ENCODE measurements around the gene OR51B6. TPM values are rescaled to one million over a fixed set of nuclear protein-coding genes. Genes with fewer than 3 reads are reported as not detected.

The OR51B6 gene
- total and polyA plus RNA-seq, 2 experiments from 2014 or later: not detected

DNA sequence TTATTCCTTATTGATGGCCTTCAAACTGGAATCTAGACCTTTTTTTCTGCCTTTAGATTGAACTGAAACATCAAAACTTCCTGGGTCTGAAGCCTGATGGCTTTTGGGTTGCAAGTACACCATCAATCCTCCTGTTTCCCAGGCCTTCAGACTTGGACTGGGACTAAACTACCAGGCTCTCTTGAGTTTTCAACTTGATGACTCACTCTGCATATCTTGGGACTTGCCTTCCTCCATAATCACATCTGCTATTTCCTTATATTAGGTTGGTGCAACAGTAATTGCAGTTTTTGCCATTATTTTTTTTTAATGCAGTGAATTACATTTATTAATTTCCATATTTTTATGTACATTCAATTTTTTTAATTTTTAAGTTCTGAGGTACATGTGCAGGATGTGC is 15.0 kb upstream of the OR51B6 start:
- H3K27me3 ChIP-seq (ENCODE audit: insufficient read depth): no peaks in the 10 kb centered on the region
- no peak overlapping the region for H2AFZ ChIP-seq
- no peaks in the 10 kb centered on the region for H3K4me1 Mint-ChIP-seq
- H3K36me3 ChIP-seq (ENCODE audit: insufficient read depth): no peaks in the 10 kb centered on the region
- no peak overlapping the region for H3K27ac Mint-ChIP-seq
- H3K9me3 Mint-ChIP-seq: no peaks in the 10 kb centered on the region; the same call in 2 of the 3 replicates
- no peak overlapping the region for H3K4me3 Mint-ChIP-seq
- no peaks in the 10 kb centered on the region for H3F3A ChIP-seq (replicated peaks; ENCODE audit: low read depth)
- H3K36me3 Mint-ChIP-seq (ENCODE audit: low read depth): no peaks in the 10 kb centered on the region
- ATAC-seq (no peak), DNase-seq (ENCODE audit: low spot score) (no peak)
- H3K4me3 ChIP-seq: no peak overlapping the region
- H3K27ac ChIP-seq (ENCODE audit: low read depth): no peak overlapping the region
- H4K20me1 ChIP-seq (replicated peaks; ENCODE audit: insufficient read depth): no peaks in the 10 kb centered on the region
- H3K79me2 ChIP-seq (replicated peaks; ENCODE audit: insufficient read depth): no peaks in the 10 kb centered on the region
- H3K4me1 ChIP-seq (ENCODE audit: insufficient read depth): no peaks in the 10 kb centered on the region
- no peak overlapping the region for H3K4me2 ChIP-seq
- no peaks in the 10 kb centered on the region for H3K27me3 Mint-ChIP-seq (ENCODE audit: insufficient read depth, low read depth, poor library complexity)
- H3K9me2 ChIP-seq (ENCODE audit: insufficient read depth): peaks cover 6% of the 10 kb centered on the region; the same call in 1 of the 2 replicates
- TF ChIP-seq CREB1 (CRISPR knock-in tag; IDR thresholded peaks at IDR 0.05; ENCODE audit: low read depth): no peak
- TF ChIP-seq, protein P1, sequence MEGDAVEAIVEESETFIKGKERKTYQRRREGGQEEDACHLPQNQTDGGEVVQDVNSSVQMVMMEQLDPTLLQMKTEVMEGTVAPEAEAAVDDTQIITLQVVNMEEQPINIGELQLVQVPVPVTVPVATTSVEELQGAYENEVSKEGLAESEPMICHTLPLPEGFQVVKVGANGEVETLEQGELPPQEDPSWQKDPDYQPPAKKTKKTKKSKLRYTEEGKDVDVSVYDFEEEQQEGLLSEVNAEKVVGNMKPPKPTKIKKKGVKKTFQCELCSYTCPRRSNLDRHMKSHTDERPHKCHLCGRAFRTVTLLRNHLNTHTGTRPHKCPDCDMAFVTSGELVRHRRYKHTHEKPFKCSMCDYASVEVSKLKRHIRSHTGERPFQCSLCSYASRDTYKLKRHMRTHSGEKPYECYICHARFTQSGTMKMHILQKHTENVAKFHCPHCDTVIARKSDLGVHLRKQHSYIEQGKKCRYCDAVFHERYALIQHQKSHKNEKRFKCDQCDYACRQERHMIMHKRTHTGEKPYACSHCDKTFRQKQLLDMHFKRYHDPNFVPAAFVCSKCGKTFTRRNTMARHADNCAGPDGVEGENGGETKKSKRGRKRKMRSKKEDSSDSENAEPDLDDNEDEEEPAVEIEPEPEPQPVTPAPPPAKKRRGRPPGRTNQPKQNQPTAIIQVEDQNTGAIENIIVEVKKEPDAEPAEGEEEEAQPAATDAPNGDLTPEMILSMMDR (conservative IDR thresholded peaks at IDR 0.05; ENCODE audit: low read depth in 2 of 2): no peak
- TF ChIP-seq EZH2 (IDR thresholded peaks at IDR 0.05; ENCODE audit: low read depth, unreplicated experiment): no peak
- no peak for TF ChIP-seq STAT1 (IDR thresholded peaks at IDR 0.05; ENCODE audit: unreplicated experiment)
- TF ChIP-seq REST (IDR thresholded peaks at IDR 0.05; ENCODE audit: unreplicated experiment): no peak
- TF ChIP-seq EZH2phosphoT487 (IDR thresholded peaks at IDR 0.05; ENCODE audit: unreplicated experiment): no peak
- TF ChIP-seq, protein P2, sequence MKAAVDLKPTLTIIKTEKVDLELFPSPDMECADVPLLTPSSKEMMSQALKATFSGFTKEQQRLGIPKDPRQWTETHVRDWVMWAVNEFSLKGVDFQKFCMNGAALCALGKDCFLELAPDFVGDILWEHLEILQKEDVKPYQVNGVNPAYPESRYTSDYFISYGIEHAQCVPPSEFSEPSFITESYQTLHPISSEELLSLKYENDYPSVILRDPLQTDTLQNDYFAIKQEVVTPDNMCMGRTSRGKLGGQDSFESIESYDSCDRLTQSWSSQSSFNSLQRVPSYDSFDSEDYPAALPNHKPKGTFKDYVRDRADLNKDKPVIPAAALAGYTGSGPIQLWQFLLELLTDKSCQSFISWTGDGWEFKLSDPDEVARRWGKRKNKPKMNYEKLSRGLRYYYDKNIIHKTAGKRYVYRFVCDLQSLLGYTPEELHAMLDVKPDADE (IDR thresholded peaks at IDR 0.05): no peak
- no peak for TF ChIP-seq ZNF114 (CRISPR knock-in tag; IDR thresholded peaks at IDR 0.05)
- TF ChIP-seq NANOG (IDR thresholded peaks at IDR 0.05; ENCODE audit: borderline replicate concordance): no peak
- no peak for TF ChIP-seq ZNF331 (CRISPR knock-in tag; IDR thresholded peaks at IDR 0.05; ENCODE audit: low read depth)
- no peak for TF ChIP-seq POLR2AphosphoS5 (IDR thresholded peaks at IDR 0.05; ENCODE audit: low read depth)
- TF ChIP-seq, protein P3, sequence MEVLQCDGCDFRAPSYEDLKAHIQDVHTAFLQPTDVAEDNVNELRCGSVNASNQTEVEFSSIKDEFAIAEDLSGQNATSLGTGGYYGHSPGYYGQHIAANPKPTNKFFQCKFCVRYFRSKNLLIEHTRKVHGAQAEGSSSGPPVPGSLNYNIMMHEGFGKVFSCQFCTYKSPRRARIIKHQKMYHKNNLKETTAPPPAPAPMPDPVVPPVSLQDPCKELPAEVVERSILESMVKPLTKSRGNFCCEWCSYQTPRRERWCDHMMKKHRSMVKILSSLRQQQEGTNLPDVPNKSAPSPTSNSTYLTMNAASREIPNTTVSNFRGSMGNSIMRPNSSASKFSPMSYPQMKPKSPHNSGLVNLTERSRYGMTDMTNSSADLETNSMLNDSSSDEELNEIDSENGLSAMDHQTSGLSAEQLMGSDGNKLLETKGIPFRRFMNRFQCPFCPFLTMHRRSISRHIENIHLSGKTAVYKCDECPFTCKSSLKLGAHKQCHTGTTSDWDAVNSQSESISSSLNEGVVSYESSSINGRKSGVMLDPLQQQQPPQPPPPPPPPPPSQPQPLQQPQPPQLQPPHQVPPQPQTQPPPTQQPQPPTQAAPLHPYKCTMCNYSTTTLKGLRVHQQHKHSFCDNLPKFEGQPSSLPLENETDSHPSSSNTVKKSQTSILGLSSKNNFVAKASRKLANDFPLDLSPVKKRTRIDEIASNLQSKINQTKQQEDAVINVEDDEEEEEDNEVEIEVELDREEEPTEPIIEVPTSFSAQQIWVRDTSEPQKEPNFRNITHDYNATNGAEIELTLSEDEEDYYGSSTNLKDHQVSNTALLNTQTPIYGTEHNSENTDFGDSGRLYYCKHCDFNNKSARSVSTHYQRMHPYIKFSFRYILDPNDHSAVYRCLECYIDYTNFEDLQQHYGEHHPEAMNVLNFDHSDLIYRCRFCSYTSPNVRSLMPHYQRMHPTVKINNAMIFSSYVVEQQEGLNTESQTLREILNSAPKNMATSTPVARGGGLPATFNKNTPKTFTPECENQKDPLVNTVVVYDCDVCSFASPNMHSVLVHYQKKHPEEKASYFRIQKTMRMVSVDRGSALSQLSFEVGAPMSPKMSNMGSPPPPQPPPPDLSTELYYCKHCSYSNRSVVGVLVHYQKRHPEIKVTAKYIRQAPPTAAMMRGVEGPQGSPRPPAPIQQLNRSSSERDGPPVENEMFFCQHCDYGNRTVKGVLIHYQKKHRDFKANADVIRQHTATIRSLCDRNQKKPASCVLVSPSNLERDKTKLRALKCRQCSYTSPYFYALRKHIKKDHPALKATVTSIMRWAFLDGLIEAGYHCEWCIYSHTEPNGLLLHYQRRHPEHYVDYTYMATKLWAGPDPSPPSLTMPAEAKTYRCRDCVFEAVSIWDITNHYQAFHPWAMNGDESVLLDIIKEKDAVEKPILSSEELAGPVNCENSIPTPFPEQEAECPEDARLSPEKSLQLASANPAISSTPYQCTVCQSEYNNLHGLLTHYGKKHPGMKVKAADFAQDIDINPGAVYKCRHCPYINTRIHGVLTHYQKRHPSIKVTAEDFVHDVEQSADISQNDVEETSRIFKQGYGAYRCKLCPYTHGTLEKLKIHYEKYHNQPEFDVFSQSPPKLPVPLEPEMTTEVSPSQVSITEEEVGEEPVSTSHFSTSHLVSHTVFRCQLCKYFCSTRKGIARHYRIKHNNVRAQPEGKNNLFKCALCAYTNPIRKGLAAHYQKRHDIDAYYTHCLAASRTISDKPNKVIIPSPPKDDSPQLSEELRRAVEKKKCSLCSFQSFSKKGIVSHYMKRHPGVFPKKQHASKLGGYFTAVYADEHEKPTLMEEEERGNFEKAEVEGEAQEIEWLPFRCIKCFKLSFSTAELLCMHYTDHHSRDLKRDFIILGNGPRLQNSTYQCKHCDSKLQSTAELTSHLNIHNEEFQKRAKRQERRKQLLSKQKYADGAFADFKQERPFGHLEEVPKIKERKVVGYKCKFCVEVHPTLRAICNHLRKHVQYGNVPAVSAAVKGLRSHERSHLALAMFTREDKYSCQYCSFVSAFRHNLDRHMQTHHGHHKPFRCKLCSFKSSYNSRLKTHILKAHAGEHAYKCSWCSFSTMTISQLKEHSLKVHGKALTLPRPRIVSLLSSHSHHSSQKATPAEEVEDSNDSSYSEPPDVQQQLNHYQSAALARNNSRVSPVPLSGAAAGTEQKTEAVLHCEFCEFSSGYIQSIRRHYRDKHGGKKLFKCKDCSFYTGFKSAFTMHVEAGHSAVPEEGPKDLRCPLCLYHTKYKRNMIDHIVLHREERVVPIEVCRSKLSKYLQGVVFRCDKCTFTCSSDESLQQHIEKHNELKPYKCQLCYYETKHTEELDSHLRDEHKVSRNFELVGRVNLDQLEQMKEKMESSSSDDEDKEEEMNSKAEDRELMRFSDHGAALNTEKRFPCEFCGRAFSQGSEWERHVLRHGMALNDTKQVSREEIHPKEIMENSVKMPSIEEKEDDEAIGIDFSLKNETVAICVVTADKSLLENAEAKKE (CRISPR knock-in tag; IDR thresholded peaks at IDR 0.05): no peak
- no peak for TF ChIP-seq JUNB (IDR thresholded peaks at IDR 0.05; ENCODE audit: unreplicated experiment)

Data from GM23338 (cell line).